Liver (tissue), 3 donors: ENCODE data around the gene CDC42SE2.
"Not testable (repeated sequence)": the region's sequence is repeated elsewhere in the genome, so short reads cannot be mapped to it uniquely, and the experiment has no call there.

ENCODE experiments used
- CTCF ChIP-seq: fragments of 150-350 bp; IDR thresholded peaks from 2 replicates; pipeline ENCODE4 v1.5.1; 2017; ENCODE audit warnings: improper control_type of control experiment, low read depth, low read length; ENCODE audit not compliant: missing input control
- TAF1 ChIP-seq: conservative IDR thresholded peaks from 2 replicates; pipeline ENCODE4 v1.6.1; 2016; ENCODE audit warnings: antibody characterized with exemption, mild to moderate bottlenecking
- donor health status: healthy.
- donor health status: healthy.

- TF ChIP-seq CTCF, TAF1: not testable (repeated sequence)
These were observed 135.2 kb downstream of the CDC42SE2 start for GRCh38 chr5:131399007-131399406.
